ENCODE results near the gene DAGLA.

DNA sequence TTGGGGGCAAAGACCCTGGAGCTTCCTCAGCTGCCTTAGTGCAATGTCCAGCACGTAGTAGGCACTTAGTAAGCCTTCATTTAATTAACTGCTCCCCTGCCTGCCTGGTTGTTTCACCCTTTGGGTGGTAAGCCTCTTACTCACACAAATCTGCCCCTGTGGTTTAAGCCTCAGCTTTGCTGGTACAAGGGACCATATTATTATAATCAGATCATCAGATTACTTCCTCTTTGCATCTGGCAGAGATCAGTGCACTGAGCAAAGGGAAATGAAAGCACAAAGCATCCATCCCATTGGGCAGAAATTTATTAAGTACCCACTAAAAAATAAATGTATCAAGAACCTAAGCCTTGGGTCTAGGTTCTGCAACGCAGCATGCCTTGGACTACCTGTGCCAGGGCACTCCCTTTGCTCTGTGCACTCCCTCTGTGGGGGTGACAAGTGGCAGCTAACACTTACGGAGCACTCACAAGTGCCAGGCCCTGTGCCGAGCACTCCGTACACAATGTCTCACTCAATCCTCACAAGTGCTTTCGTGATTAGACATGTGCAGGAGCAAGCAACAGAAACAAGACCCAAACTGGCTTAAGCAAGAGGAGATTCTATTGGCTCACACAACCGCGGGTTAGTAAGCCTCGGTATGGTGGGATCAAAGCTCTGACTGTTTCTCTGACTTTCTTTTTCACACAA, 34.9 kb upstream of the DAGLA start:
- no peak for TF ChIP-seq POLR2AphosphoS5 (IDR thresholded peaks at IDR 0.05; ENCODE audit: borderline replicate concordance, low read depth, low read length)
- no peak for TF ChIP-seq EZH2 (IDR thresholded peaks at IDR 0.05)

Measured in SK-N-MC (cell line).